ENCODE measurements around the gene NBEA.

NBEA gene

GRCh38 chr13:35524171-35524570 is 582.1 kb downstream of the NBEA start:
- no peaks in the 10 kb centered on the region for H3K4me1 ChIP-seq (ENCODE audit: control insufficient read depth, insufficient read depth, low read length)
- H3K36me3 ChIP-seq (ENCODE audit: control insufficient read depth in 2 of 2, insufficient read depth in 1 of 2, low read length in 2 of 2): no peaks in the 10 kb centered on the region
- H3K4me3 ChIP-seq (ENCODE audit: low read depth, low read length): no peak overlapping the region
- TF ChIP-seq ZNF324 (tag by site-specific recombination; IDR thresholded peaks at IDR 0.05) (no peak), ZNF433 (tag by site-specific recombination; IDR thresholded peaks at IDR 0.05; ENCODE audit: low read depth) (no peak), ZNF518A (tag by site-specific recombination; conservative IDR thresholded peaks at IDR 0.05; ENCODE audit: low read depth) (no peak), GFI1B (tag by site-specific recombination; IDR thresholded peaks at IDR 0.05) (no peak), ZNF114 (tag by site-specific recombination; IDR thresholded peaks at IDR 0.05) (no peak), ZNF350 (tag by site-specific recombination; IDR thresholded peaks at IDR 0.05) (no peak), KLF1 (tag by site-specific recombination; IDR thresholded peaks at IDR 0.05) (no peak), ZNF670 (tag by site-specific recombination; IDR thresholded peaks at IDR 0.05; ENCODE audit: low read depth) (no peak), ZNF148 (tag by site-specific recombination; IDR thresholded peaks at IDR 0.05; ENCODE audit: borderline replicate concordance) (no peak), SALL2 (tag by site-specific recombination; IDR thresholded peaks at IDR 0.05; ENCODE audit: borderline replicate concordance) (no peak), ZNF660 (tag by site-specific recombination; IDR thresholded peaks at IDR 0.05) (no peak)
- no peak overlapping the region for H3K27ac ChIP-seq (ENCODE audit: extremely low read depth, low read depth, low read length)
- H3K9me3 ChIP-seq (ENCODE audit: control insufficient read depth, insufficient read depth, low read depth, low read length): no peaks in the 10 kb centered on the region
- ChIA-PET POLR2A (no interaction called here), CTCF (interaction anchor here (0.6 kb wide), 1 partner anchor 189 kb away, joined by 3 read pairs; no protein-coding TSS in a partner anchor)

GRCh38 chr13:35526577-35526976 is 584.5 kb downstream of the NBEA start:
- no peak overlapping the region for H3K27ac ChIP-seq (ENCODE audit: extremely low read depth, low read depth, low read length)
- POLR2A ChIA-PET: no interaction called here
- H3K9me3 ChIP-seq (ENCODE audit: control insufficient read depth, insufficient read depth, low read depth, low read length): no peaks in the 10 kb centered on the region
- TF ChIP-seq ZNF558 (tag by site-specific recombination; IDR thresholded peaks at IDR 0.05) (no peak), ZNF223 (tag by site-specific recombination; IDR thresholded peaks at IDR 0.05) (no peak), ZNF518A (tag by site-specific recombination; conservative IDR thresholded peaks at IDR 0.05; ENCODE audit: low read depth) (no peak), ZNF335 (tag by site-specific recombination; conservative IDR thresholded peaks at IDR 0.05) (no peak), ZEB2 (tag by site-specific recombination; IDR thresholded peaks at IDR 0.05) (no peak), ZBTB7A (tag by site-specific recombination; IDR thresholded peaks at IDR 0.05; ENCODE audit: low read depth) (no peak), ZNF677 (tag by site-specific recombination; IDR thresholded peaks at IDR 0.05) (no peak), ZNF146 (tag by site-specific recombination; IDR thresholded peaks at IDR 0.05) (no peak), ZNF23 (tag by site-specific recombination; IDR thresholded peaks at IDR 0.05; ENCODE audit: borderline replicate concordance) (no peak), ZNF248 (tag by site-specific recombination; IDR thresholded peaks at IDR 0.05) (no peak)
- H3K36me3 ChIP-seq (ENCODE audit: control insufficient read depth in 2 of 2, insufficient read depth in 1 of 2, low read length in 2 of 2): no peaks in the 10 kb centered on the region
- no peak overlapping the region for H3K4me3 ChIP-seq (ENCODE audit: low read depth, low read length)
- no peaks in the 10 kb centered on the region; the same call in 1 of the 2 replicates for H3K4me1 ChIP-seq (ENCODE audit: control insufficient read depth, insufficient read depth, low read length)
- CTCF ChIA-PET: no interaction called here
